ENCODE measurements around the gene DCDC2C.

DCDC2C gene

DNA sequence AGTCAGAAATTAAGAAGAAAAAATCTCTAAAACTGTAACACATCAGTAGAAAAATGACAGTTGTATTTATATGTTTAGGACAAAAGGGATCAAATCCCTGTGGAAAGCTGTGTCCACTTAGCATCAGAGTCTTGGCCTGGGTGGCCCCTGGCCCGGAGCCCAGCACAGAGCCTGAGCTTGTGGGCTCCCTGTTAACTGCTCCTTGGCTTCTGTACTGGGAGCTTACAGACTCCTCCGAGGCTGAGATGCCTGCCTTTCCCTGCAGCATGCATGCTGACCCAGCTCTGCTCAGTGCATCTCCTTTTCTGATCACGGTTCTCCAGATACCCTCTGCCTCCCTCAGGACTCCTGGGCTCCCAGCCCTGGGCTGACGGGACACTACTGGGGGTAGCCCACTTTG, 98.1 kb downstream of the DCDC2C start:
- DNase-seq = no peak
- TF ChIP-seq, protein P1, sequence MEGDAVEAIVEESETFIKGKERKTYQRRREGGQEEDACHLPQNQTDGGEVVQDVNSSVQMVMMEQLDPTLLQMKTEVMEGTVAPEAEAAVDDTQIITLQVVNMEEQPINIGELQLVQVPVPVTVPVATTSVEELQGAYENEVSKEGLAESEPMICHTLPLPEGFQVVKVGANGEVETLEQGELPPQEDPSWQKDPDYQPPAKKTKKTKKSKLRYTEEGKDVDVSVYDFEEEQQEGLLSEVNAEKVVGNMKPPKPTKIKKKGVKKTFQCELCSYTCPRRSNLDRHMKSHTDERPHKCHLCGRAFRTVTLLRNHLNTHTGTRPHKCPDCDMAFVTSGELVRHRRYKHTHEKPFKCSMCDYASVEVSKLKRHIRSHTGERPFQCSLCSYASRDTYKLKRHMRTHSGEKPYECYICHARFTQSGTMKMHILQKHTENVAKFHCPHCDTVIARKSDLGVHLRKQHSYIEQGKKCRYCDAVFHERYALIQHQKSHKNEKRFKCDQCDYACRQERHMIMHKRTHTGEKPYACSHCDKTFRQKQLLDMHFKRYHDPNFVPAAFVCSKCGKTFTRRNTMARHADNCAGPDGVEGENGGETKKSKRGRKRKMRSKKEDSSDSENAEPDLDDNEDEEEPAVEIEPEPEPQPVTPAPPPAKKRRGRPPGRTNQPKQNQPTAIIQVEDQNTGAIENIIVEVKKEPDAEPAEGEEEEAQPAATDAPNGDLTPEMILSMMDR (IDR thresholded peaks at IDR 0.05) = no peak
- intact Hi-C loops (cut with DNase I; ENCODE audit: low total_unique reads) = no loop called here
- Histone ChIP-seq H3K27ac (no peak overlapping the region), H3K9me3 (no peaks in the 10 kb centered on the region), H3K36me3 (no peaks in the 10 kb centered on the region), H3K27me3 (no peaks in the 10 kb centered on the region), H3K4me1 (no peaks in the 10 kb centered on the region), H3K4me3 (no peak overlapping the region)

- intact Hi-C loops (cut with DNase I; ENCODE audit: low total_unique reads) = no loop called here
- DNase-seq = no peak
- Histone ChIP-seq H3K27me3 (no peaks in the 10 kb centered on the region), H3K4me1 (no peaks in the 10 kb centered on the region), H3K27ac (no peak overlapping the region), H3K4me3 (no peak overlapping the region), H3K36me3 (no peaks in the 10 kb centered on the region), H3K9me3 (no peaks in the 10 kb centered on the region)
- TF ChIP-seq, protein P1 (IDR thresholded peaks at IDR 0.05) = no peak
Measured at GRCh38 chr2:3805201-3805939, 102.0 kb downstream of the DCDC2C start.

GRCh38 chr2:3806168-3806567, 102.8 kb downstream of the DCDC2C start:
- Histone ChIP-seq H3K36me3 (no peaks in the 10 kb centered on the region), H3K27me3 (no peaks in the 10 kb centered on the region), H3K9me3 (no peaks in the 10 kb centered on the region), H3K4me1 (no peaks in the 10 kb centered on the region), H3K4me3 (no peak overlapping the region), H3K27ac (no peak overlapping the region)
- DNase-seq = no peak
- intact Hi-C loops (cut with DNase I; ENCODE audit: low total_unique reads) = no loop called here
- TF ChIP-seq, protein P1 (IDR thresholded peaks at IDR 0.05) = no peak

- Histone ChIP-seq H3K9me3 (no peaks in the 10 kb centered on the region), H3K4me3 (no peak overlapping the region), H3K36me3 (no peaks in the 10 kb centered on the region), H3K27ac (no peak overlapping the region), H3K4me1 (no peaks in the 10 kb centered on the region), H3K27me3 (no peaks in the 10 kb centered on the region)
- TF ChIP-seq, protein P1 (IDR thresholded peaks at IDR 0.05) = no peak
- intact Hi-C loops (cut with DNase I; ENCODE audit: low total_unique reads) = no loop called here
- DNase-seq = no peak
Measured at GRCh38 chr2:3806730-3807129, 103.4 kb downstream of the DCDC2C start.

DNA sequence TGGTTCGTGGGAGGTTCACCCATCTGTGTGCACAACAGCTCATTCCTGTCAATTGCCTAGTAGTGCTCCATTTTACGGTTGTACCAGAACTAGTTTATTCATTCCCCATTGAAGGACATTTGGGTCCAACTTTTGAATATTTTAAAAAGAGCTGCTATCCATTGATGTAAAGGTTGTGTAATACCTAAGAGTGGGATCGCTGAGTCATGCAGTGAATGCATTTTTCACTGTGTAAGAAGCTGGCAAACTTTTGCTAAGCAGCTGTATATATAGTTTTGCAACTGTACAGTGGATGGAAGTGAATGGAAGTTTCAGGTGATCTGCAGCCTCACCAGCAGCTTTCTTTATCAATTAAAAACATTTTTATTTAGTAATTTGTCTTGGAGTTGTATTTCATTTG, 104.5 kb downstream of the DCDC2C start:
- no peak for DNase-seq
- H3K27me3 ChIP-seq = no peaks in the 10 kb centered on the region
- intact Hi-C loops (cut with DNase I; ENCODE audit: low total_unique reads) = no loop called here
- TF ChIP-seq, protein P1 (IDR thresholded peaks at IDR 0.05) = no peak
- H3K9me3 ChIP-seq = no peaks in the 10 kb centered on the region
- no peak overlapping the region for H3K27ac ChIP-seq
- H3K4me1 ChIP-seq = no peaks in the 10 kb centered on the region
- H3K4me3 ChIP-seq = no peak overlapping the region
- no peaks in the 10 kb centered on the region for H3K36me3 ChIP-seq

All from tibial artery (tissue), 4 donors.